EL (cell line): ENCODE data around the gene ASB3.

Experiments used
- DNase-seq: peaks from one replicate; pipeline ENCODE4 v3.0.0-alpha.2; 2016

ASB3 gene

GRCh38 chr2:53640466-53640865, 146.3 kb downstream of the ASB3 start:
- peak; percentile 57 for DNase-seq

- DNase-seq: peak; percentile 57
Measured at GRCh38 chr2:53636596-53636995, 150.2 kb downstream of the ASB3 start.

- DNase-seq: no peak
Measured at GRCh38 chr2:53636109-53636508, 150.6 kb downstream of the ASB3 start.

GRCh38 chr2:53635694-53636093, 151.1 kb downstream of the ASB3 start:
- DNase-seq: no peak

- DNase-seq: peak; percentile 83
Measured at GRCh38 chr2:53633441-53633840, 153.3 kb downstream of the ASB3 start.

GRCh38 chr2:53632714-53633113, 154.0 kb downstream of the ASB3 start:
- DNase-seq: peak; percentile 73

GRCh38 chr2:53632126-53632460, 154.7 kb downstream of the ASB3 start:
- no peak for DNase-seq

- no peak for DNase-seq
Measured at GRCh38 chr2:53631313-53632125, 155.2 kb downstream of the ASB3 start.

GRCh38 chr2:53630026-53630606, 156.6 kb downstream of the ASB3 start:
- peak; percentile 33 for DNase-seq

GRCh38 chr2:53629501-53629900, 157.3 kb downstream of the ASB3 start:
- DNase-seq: no peak

GRCh38 chr2:53629001-53629400, 157.8 kb downstream of the ASB3 start:
- no peak for DNase-seq

- DNase-seq: no peak
Measured at GRCh38 chr2:53622141-53622540, 164.6 kb downstream of the ASB3 start.

- DNase-seq: no peak
Measured at GRCh38 chr2:53620981-53621380, 165.8 kb downstream of the ASB3 start.
